ENCODE measurements around the gene OR9Q1. TPM values are rescaled to one million over a fixed set of nuclear protein-coding genes. Genes with fewer than 3 reads are reported as not detected.

OR9Q1 gene
- total and polyA plus RNA-seq, 2 donors (not counting 1 experiment from before 2014, with no cell fraction given), result not detected

GRCh38 chr11:58027341-58027740 lies 3.7 kb downstream of the OR9Q1 start:
- Histone ChIP-seq H3K79me2 (ENCODE audit: control insufficient read depth, insufficient read depth, low read length) (no peaks in the 10 kb centered on the region), H3K9ac (ENCODE audit: insufficient read depth, low read length) (no peak overlapping the region), H3K4me1 (ENCODE audit: control insufficient read depth, extremely low read depth, insufficient read depth, low read length) (peaks cover 24% of the 10 kb centered on the region), H2AFZ (ENCODE audit: low read length) (no peak overlapping the region), H3K9me3 (ENCODE audit: control insufficient read depth, insufficient read depth, low read depth, low read length) (no peaks in the 10 kb centered on the region), H4K20me1 (ENCODE audit: control insufficient read depth, extremely low read depth, insufficient read depth, low read length) (no peaks in the 10 kb centered on the region), H3K4me3 (replicated peaks in 1 of 4; ENCODE audit: control extremely low read depth in 1 of 4, insufficient read depth in 1 of 4, low read depth in 3 of 4, low read length in 4 of 4) (no peak overlapping the region), H3K27ac (ENCODE audit: insufficient read depth, low read length) (peak overlapping the region; percentile 4), H3K27me3 (ENCODE audit: control insufficient read depth, insufficient read depth, low read length) (no peaks in the 10 kb centered on the region), H3K36me3 (ENCODE audit: control insufficient read depth, insufficient read depth, low read length) (no peaks in the 10 kb centered on the region), H3K4me2 (ENCODE audit: extremely low read depth, insufficient read depth, low read length) (no peak overlapping the region)
- peak; percentile 49 to 75 for DNase-seq (ENCODE audit: low read depth in 2 of 2)
- TF ChIP-seq, protein P1, sequence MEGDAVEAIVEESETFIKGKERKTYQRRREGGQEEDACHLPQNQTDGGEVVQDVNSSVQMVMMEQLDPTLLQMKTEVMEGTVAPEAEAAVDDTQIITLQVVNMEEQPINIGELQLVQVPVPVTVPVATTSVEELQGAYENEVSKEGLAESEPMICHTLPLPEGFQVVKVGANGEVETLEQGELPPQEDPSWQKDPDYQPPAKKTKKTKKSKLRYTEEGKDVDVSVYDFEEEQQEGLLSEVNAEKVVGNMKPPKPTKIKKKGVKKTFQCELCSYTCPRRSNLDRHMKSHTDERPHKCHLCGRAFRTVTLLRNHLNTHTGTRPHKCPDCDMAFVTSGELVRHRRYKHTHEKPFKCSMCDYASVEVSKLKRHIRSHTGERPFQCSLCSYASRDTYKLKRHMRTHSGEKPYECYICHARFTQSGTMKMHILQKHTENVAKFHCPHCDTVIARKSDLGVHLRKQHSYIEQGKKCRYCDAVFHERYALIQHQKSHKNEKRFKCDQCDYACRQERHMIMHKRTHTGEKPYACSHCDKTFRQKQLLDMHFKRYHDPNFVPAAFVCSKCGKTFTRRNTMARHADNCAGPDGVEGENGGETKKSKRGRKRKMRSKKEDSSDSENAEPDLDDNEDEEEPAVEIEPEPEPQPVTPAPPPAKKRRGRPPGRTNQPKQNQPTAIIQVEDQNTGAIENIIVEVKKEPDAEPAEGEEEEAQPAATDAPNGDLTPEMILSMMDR (conservative IDR thresholded peaks at IDR 0.05 in 1 of 2, IDR thresholded peaks at IDR 0.05 in 1 of 2; ENCODE audit: low read depth in 1 of 2, low read length in 2 of 2), result no peak
- no peak for TF ChIP-seq EZH2 (IDR thresholded peaks at IDR 0.05; ENCODE audit: low read length, missing control alignments)

GRCh38 chr11:58028687-58029411 lies 5.2 kb downstream of the OR9Q1 start:
- no peaks in the 10 kb centered on the region for H4K20me1 ChIP-seq (ENCODE audit: control insufficient read depth, extremely low read depth, insufficient read depth, low read length)
- no peaks in the 10 kb centered on the region for H3K27me3 ChIP-seq (ENCODE audit: control insufficient read depth, insufficient read depth, low read length)
- no peaks in the 10 kb centered on the region for H3K36me3 ChIP-seq (ENCODE audit: control insufficient read depth, insufficient read depth, low read length)
- H3K79me2 ChIP-seq (ENCODE audit: control insufficient read depth, insufficient read depth, low read length), result no peaks in the 10 kb centered on the region
- H3K4me1 ChIP-seq (ENCODE audit: control insufficient read depth, extremely low read depth, insufficient read depth, low read length), result peaks cover 24% of the 10 kb centered on the region
- peak overlapping the region; percentile 23 for H3K4me2 ChIP-seq (ENCODE audit: extremely low read depth, insufficient read depth, low read length)
- TF ChIP-seq EZH2 (IDR thresholded peaks at IDR 0.05; ENCODE audit: low read length, missing control alignments), result no peak
- TF ChIP-seq, protein P1 (conservative IDR thresholded peaks at IDR 0.05 in 1 of 2, IDR thresholded peaks at IDR 0.05 in 1 of 2; ENCODE audit: low read depth in 1 of 2, low read length in 2 of 2), result no peak
- no peak overlapping the region for H2AFZ ChIP-seq (ENCODE audit: low read length)
- peak; percentile 66 to 71 for DNase-seq (ENCODE audit: low read depth in 2 of 2)
- peak overlapping the region; percentile 67 for H3K27ac ChIP-seq (ENCODE audit: insufficient read depth, low read length)
- H3K9me3 ChIP-seq (ENCODE audit: control insufficient read depth, insufficient read depth, low read depth, low read length), result no peaks in the 10 kb centered on the region
- no peak overlapping the region for H3K9ac ChIP-seq (ENCODE audit: insufficient read depth, low read length)
- no peak overlapping the region for H3K4me3 ChIP-seq (replicated peaks in 1 of 4; ENCODE audit: control extremely low read depth in 1 of 4, insufficient read depth in 1 of 4, low read depth in 3 of 4, low read length in 4 of 4)

DNA sequence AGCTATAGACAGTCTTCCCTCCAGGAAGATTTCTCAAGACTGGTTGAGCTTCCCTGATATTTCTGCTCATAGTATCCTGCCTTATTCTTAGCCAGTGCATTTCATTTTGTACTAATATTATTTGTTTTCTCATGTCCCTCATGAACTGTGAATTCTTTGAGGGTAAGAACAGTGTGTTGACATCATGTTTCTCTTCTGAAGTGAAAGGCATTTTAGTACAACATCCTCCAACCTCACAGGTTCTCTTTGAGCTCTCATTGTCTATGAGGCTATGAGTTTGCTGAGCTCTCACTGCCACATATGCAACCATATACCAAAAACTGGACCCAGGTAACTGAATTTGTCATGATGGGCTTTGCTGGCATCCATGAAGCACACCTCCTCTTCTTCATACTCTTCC lies 7.0 kb downstream of the OR9Q1 start, which contains the start of gene OR6Q1:
OR6Q1 (plus strand) TSS at position 301 of the 400 bp plus-strand sequence; CDS start at position 301, 0 bp downstream.
- no peak within 1 kb of the TSS for H3K4me2 ChIP-seq (ENCODE audit: extremely low read depth, insufficient read depth, low read length)
- H3K4me3 ChIP-seq (replicated peaks in 1 of 4; ENCODE audit: control extremely low read depth in 1 of 4, insufficient read depth in 1 of 4, low read depth in 3 of 4, low read length in 4 of 4), result no peak within 1 kb of the TSS
- peaks cover 15% of the 10 kb centered on the region for H3K4me1 ChIP-seq (ENCODE audit: control insufficient read depth, extremely low read depth, insufficient read depth, low read length)
- no peaks in the 10 kb centered on the region for H3K27me3 ChIP-seq (ENCODE audit: control insufficient read depth, insufficient read depth, low read length)
- H3K27ac ChIP-seq (ENCODE audit: insufficient read depth, low read length), result no peak within 1 kb of the TSS
- no peaks in the 10 kb centered on the region for H4K20me1 ChIP-seq (ENCODE audit: control insufficient read depth, extremely low read depth, insufficient read depth, low read length)
- H3K9me3 ChIP-seq (ENCODE audit: control insufficient read depth, insufficient read depth, low read depth, low read length), result no peaks in the 10 kb centered on the region
- DNase-seq (ENCODE audit: low read depth in 2 of 2), result no peak
- H3K36me3 ChIP-seq (ENCODE audit: control insufficient read depth, insufficient read depth, low read length), result no peaks in the 10 kb centered on the region
- no peak within 1 kb of the TSS for H3K9ac ChIP-seq (ENCODE audit: insufficient read depth, low read length)
- H3K79me2 ChIP-seq (ENCODE audit: control insufficient read depth, insufficient read depth, low read length), result no peaks in the 10 kb centered on the region
- TF ChIP-seq EZH2 (IDR thresholded peaks at IDR 0.05; ENCODE audit: low read length, missing control alignments), result no peak
- H2AFZ ChIP-seq (ENCODE audit: low read length), result no peak within 1 kb of the TSS

All from fibroblast of lung (primary cell).